ENCODE results near the gene KCMF1. TPM values are rescaled to one million over a fixed set of nuclear protein-coding genes. Genes with fewer than 3 reads are reported as not detected.

The KCMF1 gene
- total RNA-seq, 3 donors from 2014 or later: 73.0 to 95.2 (median 85.0) TPM

DNA sequence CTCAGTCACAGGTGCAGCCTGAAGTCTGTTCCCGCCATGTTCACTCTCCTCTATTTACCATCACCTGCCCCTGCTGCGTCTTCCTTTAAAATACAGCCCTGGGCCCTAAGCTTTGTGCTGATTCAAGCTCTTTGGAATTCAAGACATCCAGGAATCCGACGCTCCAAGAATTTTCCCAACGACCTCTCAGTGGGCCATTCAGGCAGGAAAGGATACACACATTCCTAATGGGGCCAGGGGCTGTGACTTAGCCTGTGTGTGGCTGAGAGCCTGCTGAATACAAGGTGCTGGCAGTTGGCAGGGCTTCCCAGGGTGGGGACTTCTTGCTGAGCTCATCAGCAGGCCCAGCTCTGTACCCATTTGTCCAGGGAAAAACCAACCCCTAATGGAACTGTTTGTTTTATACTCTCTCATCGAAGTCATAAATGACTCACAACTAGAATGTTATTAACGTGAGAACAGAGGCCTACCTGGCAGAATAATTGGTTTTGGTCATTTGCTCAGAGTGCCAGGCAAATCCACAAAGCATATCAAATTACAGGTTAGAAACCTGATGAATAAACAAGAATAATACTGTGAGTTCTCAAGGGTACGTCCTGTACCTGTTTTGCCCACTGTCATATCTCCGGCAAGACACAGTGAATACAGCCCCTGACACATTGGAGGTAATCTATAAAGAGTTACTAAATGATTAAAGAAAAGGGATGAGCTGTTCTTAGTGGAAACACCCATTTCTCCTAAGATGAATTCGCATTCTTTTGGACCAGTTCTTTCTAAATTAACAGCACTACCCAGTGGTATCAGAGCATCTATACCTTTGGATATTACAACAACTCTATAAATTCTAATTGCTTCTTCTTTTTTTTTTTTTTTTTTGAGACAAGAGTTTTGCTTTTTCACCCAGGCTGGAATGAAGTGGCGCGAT is 12.6 kb upstream of the KCMF1 start:
- TF ChIP-seq CTCF (IDR thresholded peaks at IDR 0.05): no peak
- DNase-seq (no peak), ATAC-seq (peak; percentile 91)
- no peaks in the 10 kb centered on the region for H3K36me3 ChIP-seq (ENCODE audit: low read depth)
- no peaks in the 10 kb centered on the region for H3K9me3 ChIP-seq
- H3K4me1 ChIP-seq (ENCODE audit: low read depth): no peaks in the 10 kb centered on the region
- H3K4me3 ChIP-seq: no peak overlapping the region
- intact Hi-C loops (cut with DNase I, micrococcal nuclease): no loop called here

- no peak for TF ChIP-seq CTCF (IDR thresholded peaks at IDR 0.05)
- Histone ChIP-seq H3K4me1 (ENCODE audit: low read depth) (no peaks in the 10 kb centered on the region), H3K36me3 (ENCODE audit: low read depth) (no peaks in the 10 kb centered on the region), H3K9me3 (no peaks in the 10 kb centered on the region), H3K4me3 (no peak overlapping the region)
- intact Hi-C loops (cut with DNase I, micrococcal nuclease): no loop called here
- no peak for DNase-seq
- ATAC-seq: peak; percentile 33
Measured at GRCh38 chr2:84959095-84959565, 11.8 kb upstream of the KCMF1 start.

GRCh38 chr2:84959566-84960506 is 11.1 kb upstream of the KCMF1 start:
- H3K4me3 ChIP-seq: no peak overlapping the region
- TF ChIP-seq CTCF (IDR thresholded peaks at IDR 0.05): no peak
- DNase-seq (no peak), ATAC-seq (no peak)
- H3K4me1 ChIP-seq (ENCODE audit: low read depth): no peaks in the 10 kb centered on the region
- H3K36me3 ChIP-seq (ENCODE audit: low read depth): no peaks in the 10 kb centered on the region
- no peaks in the 10 kb centered on the region for H3K9me3 ChIP-seq
- intact Hi-C loops (cut with DNase I, micrococcal nuclease): no loop called here

- ATAC-seq (no peak), DNase-seq (no peak)
- H3K9me3 ChIP-seq: no peaks in the 10 kb centered on the region
- peaks cover 1% of the 10 kb centered on the region for H3K4me1 ChIP-seq (ENCODE audit: low read depth)
- intact Hi-C loops (cut with DNase I, micrococcal nuclease): no loop called here
- H3K36me3 ChIP-seq (ENCODE audit: low read depth): no peaks in the 10 kb centered on the region
- no peak for TF ChIP-seq CTCF (IDR thresholded peaks at IDR 0.05)
- H3K4me3 ChIP-seq: no peak overlapping the region
Measured at GRCh38 chr2:84962917-84963316, 8.0 kb upstream of the KCMF1 start.

DNA sequence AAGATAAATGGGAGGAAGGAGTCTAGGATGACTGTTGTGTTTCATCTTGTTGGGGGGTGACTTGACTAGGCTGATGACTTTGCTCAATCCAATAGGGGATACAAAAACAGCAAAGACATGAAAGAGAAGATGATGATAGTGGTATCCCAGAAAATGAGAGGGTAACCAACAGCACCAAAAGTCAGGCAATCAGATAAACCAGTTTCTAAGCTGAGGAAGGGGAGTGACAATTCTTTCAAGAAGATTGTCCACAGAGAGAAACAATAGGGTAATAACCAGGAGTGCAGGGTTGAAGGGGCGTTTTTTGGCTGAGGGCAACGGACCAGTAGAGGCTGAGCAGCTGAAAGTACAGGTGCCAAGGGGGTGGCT is 7.7 kb upstream of the KCMF1 start:
- H3K4me1 ChIP-seq (ENCODE audit: low read depth): peaks cover 5% of the 10 kb centered on the region
- no peak for ATAC-seq
- DNase-seq: no peak
- H3K4me3 ChIP-seq: no peak overlapping the region
- intact Hi-C loops (cut with DNase I, micrococcal nuclease): no loop called here
- TF ChIP-seq CTCF (IDR thresholded peaks at IDR 0.05): no peak
- no peaks in the 10 kb centered on the region for H3K36me3 ChIP-seq (ENCODE audit: low read depth)
- H3K9me3 ChIP-seq: no peaks in the 10 kb centered on the region

Data from mucosa of descending colon (tissue), 3 donors.